NCI-H524 treated with DMSO at 0.1 percent for 48 hours (cell line): Measurements from ENCODE around the gene KRT33B.

Experiments
- DNase-seq: peaks from one replicate; lab custom pipeline; 2025; lab: John Stamatoyannopoulos, UW

Gene KRT33B

GRCh38 chr17:41325126-41325525 is 44.5 kb downstream of the KRT33B start:
- DNase-seq = no peak

DNA sequence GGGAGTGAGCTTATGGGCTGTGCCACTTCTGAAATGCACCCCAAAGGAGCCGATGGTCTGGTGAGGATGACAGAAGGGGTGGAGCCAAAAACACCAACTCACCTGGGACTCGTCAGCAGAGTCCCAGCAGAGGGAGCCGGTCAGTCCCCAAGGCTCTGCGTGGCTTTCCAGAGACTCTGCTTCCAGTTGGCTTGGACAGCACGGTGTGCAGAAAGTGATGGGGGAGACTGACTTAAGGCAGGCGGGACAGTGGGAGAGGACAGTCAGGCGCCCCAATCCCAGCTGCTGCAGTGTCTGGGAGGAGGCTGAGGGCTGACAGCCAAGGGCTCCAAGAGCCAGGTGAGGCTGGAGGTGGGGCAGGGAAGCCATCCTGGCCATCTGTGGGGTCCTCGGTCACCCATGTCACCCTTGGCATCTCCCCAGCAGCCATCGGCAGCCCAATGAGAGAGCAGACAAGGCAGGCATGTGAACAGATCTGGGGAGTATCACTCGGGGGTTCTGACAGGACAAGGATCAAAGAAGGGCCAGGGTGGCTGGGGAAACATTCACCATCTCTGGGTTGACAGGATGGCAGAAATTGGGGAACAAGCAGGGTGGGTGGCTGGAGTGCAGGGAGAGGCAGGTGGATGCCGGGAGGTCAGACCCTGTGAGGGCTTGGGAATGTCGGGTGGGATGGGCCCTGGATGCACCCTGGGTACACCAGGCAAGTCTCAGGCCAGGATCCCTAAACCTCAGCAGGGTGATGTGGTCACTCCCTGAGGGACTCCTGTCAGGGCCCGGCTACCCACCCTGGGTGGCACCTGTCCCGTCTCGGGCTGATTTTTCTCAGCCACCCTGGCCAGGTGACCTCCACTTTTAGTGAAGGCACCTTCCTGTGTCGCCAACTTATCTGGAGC is 45.2 kb downstream of the KRT33B start:
- DNase-seq = no peak

- no peak for DNase-seq
These were observed 46.4 kb downstream of the KRT33B start for GRCh38 chr17:41322903-41323895.

- no peak for DNase-seq
These were observed 47.3 kb downstream of the KRT33B start for GRCh38 chr17:41322094-41322902.

- DNase-seq = no peak
These were observed 51.4 kb downstream of the KRT33B start for GRCh38 chr17:41318231-41318630.

GRCh38 chr17:41315814-41316445 is 53.7 kb downstream of the KRT33B start:
- no peak for DNase-seq

DNA sequence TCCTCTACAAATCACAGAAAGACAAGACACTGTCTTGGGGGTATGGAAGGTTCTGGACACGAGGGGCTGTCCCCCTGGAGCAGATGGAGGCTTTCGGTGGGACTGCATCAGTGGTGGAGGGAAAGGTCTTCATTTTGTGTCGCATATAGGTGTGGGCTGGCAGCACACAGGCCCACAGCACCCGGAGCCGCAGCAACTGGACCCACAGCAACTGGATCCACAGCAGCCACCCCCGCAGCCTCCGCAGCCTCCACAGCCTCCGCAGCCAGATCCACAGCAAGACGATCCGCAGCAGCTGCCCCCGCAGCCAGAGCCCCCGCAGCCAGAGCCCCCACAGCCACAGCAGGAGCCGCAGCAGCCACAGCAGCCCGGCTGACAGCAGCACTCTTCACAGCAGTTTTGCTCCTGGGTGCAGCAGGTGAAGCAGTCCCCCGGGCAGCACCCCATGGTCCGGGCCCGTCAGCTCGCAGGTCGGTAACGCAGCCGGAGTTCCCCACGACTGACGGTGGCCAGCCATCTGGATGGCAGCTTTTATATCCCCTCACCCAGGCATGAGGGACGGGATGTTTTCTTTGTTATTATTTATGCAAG is 54.3 kb downstream of the KRT33B start, which contains the start of gene KRTAP17-1:
TSS of gene KRTAP17-1 (minus strand) at position 507 of the 591 bp plus-strand sequence. CDS start at position 447, 60 bp downstream.
- DNase-seq = no peak
